Measurements from ENCODE around the gene BCAP31. TPM values are rescaled to one million over a fixed set of nuclear protein-coding genes. Genes with fewer than 3 reads are reported as not detected.

BCAP31 gene
- total and polyA plus RNA-seq, 9 donors = 53.7 to 195 (median 135) TPM

DNA sequence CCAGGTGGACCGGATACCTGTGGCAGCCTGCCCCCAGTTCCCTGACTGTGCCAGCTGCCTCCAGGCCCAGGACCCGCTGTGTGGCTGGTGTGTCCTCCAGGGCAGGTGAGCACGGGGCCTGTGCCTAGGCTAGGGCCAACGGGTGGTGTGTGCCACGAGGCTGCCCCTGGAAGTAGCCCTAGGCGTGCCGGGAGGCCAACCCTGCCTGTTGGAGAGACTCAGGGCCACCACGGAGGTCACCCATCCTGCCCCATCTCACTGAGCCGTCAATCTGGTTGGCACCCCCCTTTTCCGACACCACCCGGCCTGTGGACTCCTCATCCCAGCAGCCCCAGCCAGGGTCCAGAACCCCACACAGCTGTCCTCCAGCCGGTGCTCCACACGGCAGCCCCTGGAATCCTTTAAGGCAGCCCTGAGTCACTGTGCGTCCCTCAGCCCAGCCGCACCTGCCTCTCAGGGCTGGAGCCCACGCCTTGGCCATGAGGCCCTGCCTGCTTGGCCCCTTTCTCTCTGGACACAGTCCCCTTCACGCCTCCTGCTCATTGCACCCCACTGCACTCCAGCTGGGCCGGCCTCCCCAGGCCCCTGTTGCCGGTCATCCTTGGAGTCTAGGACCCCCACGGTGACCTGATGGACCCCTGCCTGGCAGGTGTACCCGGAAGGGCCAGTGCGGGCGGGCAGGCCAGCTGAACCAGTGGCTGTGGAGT, 45.1 kb upstream of the BCAP31 start:
- DNase-seq = peak in 3 of 5 donors; percentile 12 to 27 (median 20)
- Histone ChIP-seq H3K27ac (no peak overlapping the region), H3K27me3 (no peaks in the 10 kb centered on the region), H3K4me1 (ENCODE audit: insufficient read depth) (no peaks in the 10 kb centered on the region), H3K9me3 (no peaks in the 10 kb centered on the region), H3K4me3 (no peak overlapping the region), H3K36me3 (no peaks in the 10 kb centered on the region)
- intact Hi-C loops (cut with DNase I) = loop anchor here in 3 of 4 donors (5.0 kb wide), 3 partner anchors 183 to 288 kb away; no protein-coding TSS in a partner anchor
- TF ChIP-seq EP300 (IDR thresholded peaks at IDR 0.05) = no peak
- TF ChIP-seq POLR2A (IDR thresholded peaks at IDR 0.05) = no peak
- TF ChIP-seq, protein P1, sequence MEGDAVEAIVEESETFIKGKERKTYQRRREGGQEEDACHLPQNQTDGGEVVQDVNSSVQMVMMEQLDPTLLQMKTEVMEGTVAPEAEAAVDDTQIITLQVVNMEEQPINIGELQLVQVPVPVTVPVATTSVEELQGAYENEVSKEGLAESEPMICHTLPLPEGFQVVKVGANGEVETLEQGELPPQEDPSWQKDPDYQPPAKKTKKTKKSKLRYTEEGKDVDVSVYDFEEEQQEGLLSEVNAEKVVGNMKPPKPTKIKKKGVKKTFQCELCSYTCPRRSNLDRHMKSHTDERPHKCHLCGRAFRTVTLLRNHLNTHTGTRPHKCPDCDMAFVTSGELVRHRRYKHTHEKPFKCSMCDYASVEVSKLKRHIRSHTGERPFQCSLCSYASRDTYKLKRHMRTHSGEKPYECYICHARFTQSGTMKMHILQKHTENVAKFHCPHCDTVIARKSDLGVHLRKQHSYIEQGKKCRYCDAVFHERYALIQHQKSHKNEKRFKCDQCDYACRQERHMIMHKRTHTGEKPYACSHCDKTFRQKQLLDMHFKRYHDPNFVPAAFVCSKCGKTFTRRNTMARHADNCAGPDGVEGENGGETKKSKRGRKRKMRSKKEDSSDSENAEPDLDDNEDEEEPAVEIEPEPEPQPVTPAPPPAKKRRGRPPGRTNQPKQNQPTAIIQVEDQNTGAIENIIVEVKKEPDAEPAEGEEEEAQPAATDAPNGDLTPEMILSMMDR (IDR thresholded peaks at IDR 0.05) = no peak
- WGBS, 3 donors = 83 to 90% (median 88%) methylated on average over 21 to 23 of the region's 23 CpGs

DNA sequence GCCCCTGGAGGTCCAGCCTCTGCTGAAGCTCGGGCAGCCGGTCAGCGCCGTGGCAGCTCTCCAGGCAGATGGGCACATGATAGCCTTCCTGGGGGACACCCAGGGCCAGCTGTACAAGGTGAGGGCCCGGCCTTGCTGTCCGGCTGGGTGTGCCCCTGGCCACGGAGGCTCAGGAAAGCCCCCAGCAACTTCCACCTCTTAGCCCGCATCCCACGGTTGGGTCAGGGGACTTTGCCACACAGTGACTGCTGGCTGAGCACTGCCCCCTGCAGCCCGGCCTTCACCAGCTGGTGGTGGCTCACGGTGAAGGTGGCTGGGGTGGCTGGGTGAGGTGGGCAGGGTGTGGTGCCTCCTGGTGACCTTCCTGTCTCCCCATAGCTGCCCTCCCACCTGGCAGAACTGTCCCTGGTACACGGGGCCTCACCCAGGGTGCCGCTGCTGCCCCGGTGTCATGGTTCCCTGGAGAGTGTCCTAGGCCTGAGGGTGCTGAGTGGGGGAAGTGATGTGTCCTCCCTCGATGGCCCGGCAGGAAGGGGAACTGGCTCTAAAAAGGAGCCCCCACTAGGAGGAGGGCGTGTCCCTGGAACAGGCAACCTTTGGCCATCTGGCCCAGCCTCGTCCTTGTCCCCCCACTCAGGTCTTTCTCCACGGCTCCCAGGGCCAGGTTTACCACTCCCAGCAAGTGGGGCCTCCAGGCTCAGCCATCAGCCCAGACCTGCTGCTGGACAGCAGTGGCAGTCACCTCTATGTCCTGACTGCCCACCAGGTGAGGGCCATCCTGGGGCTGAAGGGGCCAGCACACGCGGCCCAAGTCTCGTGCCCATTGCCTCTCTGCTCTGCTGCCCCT, 44.3 kb upstream of the BCAP31 start:
- Histone ChIP-seq H3K4me3 (no peak overlapping the region), H3K36me3 (no peaks in the 10 kb centered on the region), H3K27ac (no peak overlapping the region), H3K27me3 (no peaks in the 10 kb centered on the region), H3K4me1 (ENCODE audit: insufficient read depth) (no peaks in the 10 kb centered on the region), H3K9me3 (no peaks in the 10 kb centered on the region)
- TF ChIP-seq EP300 (IDR thresholded peaks at IDR 0.05) (no peak), POLR2A (IDR thresholded peaks at IDR 0.05) (no peak)
- TF ChIP-seq, protein P1 (IDR thresholded peaks at IDR 0.05) = no peak
- DNase-seq = peak in 3 of 5 donors; percentile 15 to 34 (median 16)
- intact Hi-C loops (cut with DNase I) = loop anchor here in 3 of 4 donors (5.0 kb wide), 3 partner anchors 184 to 289 kb away; no protein-coding TSS in a partner anchor
- 86 to 89% (median 88%) methylated on average over 21 to 22 of the region's 22 CpGs for WGBS, 3 donors

DNA sequence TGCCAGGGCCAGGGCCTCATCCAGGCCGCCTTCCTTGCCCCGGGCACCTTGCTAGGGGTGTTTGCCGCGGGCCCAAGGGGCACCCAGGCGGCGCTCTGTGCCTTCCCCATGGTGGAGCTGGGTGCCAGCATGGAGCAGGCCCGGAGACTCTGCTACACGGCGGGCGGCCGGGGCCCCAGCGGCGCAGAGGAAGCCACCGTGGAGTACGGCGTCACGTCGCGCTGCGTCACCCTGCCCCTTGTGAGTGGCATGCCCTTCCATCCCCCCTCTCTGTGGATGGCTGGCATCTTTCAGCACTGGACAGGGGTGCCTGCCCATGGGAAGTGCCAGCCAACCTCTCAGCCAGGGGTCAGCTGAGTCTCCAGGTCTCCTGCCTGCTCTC, 43.5 kb upstream of the BCAP31 start:
- WGBS, 3 donors = 92 to 94% (median 92%) methylated on average over 20 of the region's 20 CpGs
- Histone ChIP-seq H3K27me3 (no peaks in the 10 kb centered on the region), H3K4me1 (ENCODE audit: insufficient read depth) (no peaks in the 10 kb centered on the region), H3K4me3 (no peak overlapping the region), H3K9me3 (no peaks in the 10 kb centered on the region), H3K36me3 (no peaks in the 10 kb centered on the region), H3K27ac (no peak overlapping the region)
- TF ChIP-seq, protein P1 (IDR thresholded peaks at IDR 0.05) = no peak
- TF ChIP-seq EP300 (IDR thresholded peaks at IDR 0.05) (no peak), POLR2A (IDR thresholded peaks at IDR 0.05) (no peak)
- intact Hi-C loops (cut with DNase I) = loop anchor here in 3 of 4 donors (5.0 kb wide), 3 partner anchors 185 to 290 kb away; no protein-coding TSS in a partner anchor
- DNase-seq = peak in 1 of 5 donors; percentile 10

DNA sequence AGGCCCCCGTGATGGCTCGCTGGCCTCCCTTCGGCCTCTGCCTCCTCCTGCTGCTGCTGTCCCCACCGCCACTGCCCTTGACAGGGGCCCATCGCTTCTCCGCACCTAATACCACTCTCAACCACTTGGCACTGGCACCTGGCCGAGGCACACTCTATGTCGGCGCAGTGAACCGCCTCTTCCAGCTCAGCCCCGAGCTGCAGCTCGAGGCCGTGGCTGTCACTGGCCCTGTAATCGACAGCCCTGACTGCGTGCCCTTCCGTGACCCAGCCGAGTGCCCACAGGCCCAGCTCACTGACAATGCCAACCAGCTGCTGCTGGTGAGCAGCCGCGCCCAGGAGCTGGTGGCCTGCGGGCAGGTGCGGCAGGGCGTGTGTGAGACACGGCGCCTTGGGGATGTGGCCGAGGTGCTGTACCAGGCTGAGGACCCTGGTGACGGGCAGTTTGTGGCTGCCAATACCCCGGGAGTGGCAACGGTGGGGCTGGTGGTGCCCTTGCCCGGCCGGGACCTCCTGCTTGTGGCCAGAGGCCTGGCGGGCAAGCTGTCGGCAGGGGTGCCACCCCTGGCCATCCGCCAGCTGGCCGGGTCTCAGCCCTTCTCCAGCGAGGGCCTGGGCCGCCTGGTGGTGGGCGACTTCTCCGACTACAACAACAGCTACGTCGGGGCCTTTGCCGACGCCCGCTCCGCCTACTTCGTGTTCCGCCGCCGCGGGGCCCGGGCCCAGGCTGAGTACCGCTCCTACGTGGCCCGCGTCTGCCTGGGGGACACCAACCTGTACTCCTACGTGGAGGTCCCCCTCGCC, 42.9 kb upstream of the BCAP31 start:
- 82 to 92% (median 91%) methylated on average over 55 to 56 of the region's 56 CpGs for WGBS, 3 donors
- H3K9me3 ChIP-seq = no peaks in the 10 kb centered on the region
- H3K27me3 ChIP-seq = no peaks in the 10 kb centered on the region
- TF ChIP-seq, protein P1 (IDR thresholded peaks at IDR 0.05) = no peak
- no peak for TF ChIP-seq EP300 (IDR thresholded peaks at IDR 0.05)
- no peak overlapping the region for H3K27ac ChIP-seq
- peak in 4 of 5 donors; percentile 8 to 38 (median 23) for DNase-seq
- H3K4me3 ChIP-seq = no peak overlapping the region
- intact Hi-C loops (cut with DNase I) = loop anchor here in 3 of 4 donors (5.0 kb wide), 3 partner anchors 185 to 290 kb away; no protein-coding TSS in a partner anchor
- H3K36me3 ChIP-seq = no peaks in the 10 kb centered on the region
- no peaks in the 10 kb centered on the region for H3K4me1 ChIP-seq (ENCODE audit: insufficient read depth)

All from ovary (tissue), 9 donors.